ENCODE measurements around the gene FTSJ3.
"Not testable (repeated sequence)": the region's sequence is repeated elsewhere in the genome, so short reads cannot be mapped to it uniquely, and the experiment has no call there.

FTSJ3 gene

GRCh38 chr17:63827801-63828221 is 348 bp upstream of the FTSJ3 start:
- DNase-seq (ENCODE audit: low read depth): no peak

GRCh38 chr17:63826468-63827001 is 928 bp downstream of the FTSJ3 start:
- no peak for DNase-seq (ENCODE audit: low read depth)

- no peak for DNase-seq (ENCODE audit: low read depth)
These were observed 3.1 kb downstream of the FTSJ3 start for GRCh38 chr17:63824362-63824761.

- DNase-seq (ENCODE audit: low read depth): no peak
These were observed 3.7 kb downstream of the FTSJ3 start for GRCh38 chr17:63823659-63824331.

- no peak for DNase-seq (ENCODE audit: low read depth)
These were observed 4.9 kb downstream of the FTSJ3 start for GRCh38 chr17:63822537-63822936.

GRCh38 chr17:63821804-63822203 is 5.7 kb downstream of the FTSJ3 start:
- no peak for DNase-seq (ENCODE audit: low read depth)

- no peak for DNase-seq (ENCODE audit: low read depth)
These were observed 6.4 kb downstream of the FTSJ3 start for GRCh38 chr17:63820963-63821561.

- DNase-seq (ENCODE audit: low read depth): no peak
These were observed 7.6 kb downstream of the FTSJ3 start for GRCh38 chr17:63819585-63820537.

- no peak for DNase-seq (ENCODE audit: low read depth)
These were observed 8.3 kb downstream of the FTSJ3 start for GRCh38 chr17:63819131-63819530.

GRCh38 chr17:63817736-63818385 is 9.6 kb downstream of the FTSJ3 start:
- DNase-seq (ENCODE audit: low read depth): no peak

GRCh38 chr17:63816669-63817068 is 10.8 kb downstream of the FTSJ3 start:
- DNase-seq (ENCODE audit: low read depth): no peak

GRCh38 chr17:63816123-63816522 is 11.3 kb downstream of the FTSJ3 start:
- no peak for DNase-seq (ENCODE audit: low read depth)

GRCh38 chr17:63809970-63810369 is 17.5 kb downstream of the FTSJ3 start:
- no peak for DNase-seq (ENCODE audit: low read depth)

- DNase-seq (ENCODE audit: low read depth): no peak
These were observed 21.9 kb downstream of the FTSJ3 start for GRCh38 chr17:63805591-63805990.

- DNase-seq (ENCODE audit: low read depth): no peak
These were observed 23.1 kb downstream of the FTSJ3 start for GRCh38 chr17:63804328-63804727.

- DNase-seq (ENCODE audit: low read depth): no peak
These were observed 26.7 kb downstream of the FTSJ3 start for GRCh38 chr17:63800783-63801182.

GRCh38 chr17:63798572-63799106 is 28.8 kb downstream of the FTSJ3 start:
- DNase-seq (ENCODE audit: low read depth): no peak

- not testable (repeated sequence) for DNase-seq (ENCODE audit: low read depth)
These were observed 31.1 kb downstream of the FTSJ3 start for GRCh38 chr17:63796375-63796774.

- DNase-seq (ENCODE audit: low read depth): no peak
These were observed 35.3 kb downstream of the FTSJ3 start for GRCh38 chr17:63792055-63792729.

GRCh38 chr17:63790057-63790456 is 37.4 kb downstream of the FTSJ3 start:
- DNase-seq (ENCODE audit: low read depth): no peak

All from HS-5 (cell line).